ENCODE results near the gene CACNA1I. TPM values are rescaled to one million over a fixed set of nuclear protein-coding genes. Genes with fewer than 3 reads are reported as not detected.

Gene CACNA1I
- total RNA-seq, 1 experiment from 2014 or later: 0.15 TPM

GRCh38 chr22:39580795-39581194 is 10.2 kb downstream of the CACNA1I start:
- Histone ChIP-seq H4K20me1 (ENCODE audit: insufficient read depth) (no peaks in the 10 kb centered on the region), H3K9me3 (ENCODE audit: control insufficient read depth in 1 of 2, insufficient read depth in 1 of 2, low read depth in 1 of 2, low read length in 2 of 2) (no peaks in the 10 kb centered on the region), H3K9me2 (ENCODE audit: insufficient read depth) (no peaks in the 10 kb centered on the region), H3K9ac (ENCODE audit: low read length) (no peak overlapping the region), H3K4me2 (ENCODE audit: low read length) (no peak overlapping the region), H3K4me1 (ENCODE audit: control insufficient read depth in 1 of 2, insufficient read depth in 2 of 2, low read length in 2 of 2) (no peaks in the 10 kb centered on the region), H2AFZ (ENCODE audit: low read depth, low read length, poor library complexity, severe bottlenecking) (no peak overlapping the region), H3K36me3 (ENCODE audit: control insufficient read depth in 1 of 2, insufficient read depth in 2 of 2, low read length in 2 of 2) (no peaks in the 10 kb centered on the region), H3K79me2 (ENCODE audit: insufficient read depth, low read length) (no peaks in the 10 kb centered on the region), H3K4me3 (replicated peaks in 1 of 2; ENCODE audit: low read depth in 1 of 2, low read length in 2 of 2) (no peak overlapping the region), H3K27me3 (ENCODE audit: insufficient read depth, low read length) (no peaks in the 10 kb centered on the region; the same call in 1 of the 2 replicates), H3K27ac (ENCODE audit: low read depth, low read length) (no peak overlapping the region)
- no peak for TF ChIP-seq ELF1 (IDR thresholded peaks at IDR 0.05; ENCODE audit: borderline replicate concordance, low read depth)
- no peak for TF ChIP-seq ZFX (IDR thresholded peaks at IDR 0.05)
- TF ChIP-seq EGR1 (IDR thresholded peaks at IDR 0.05; ENCODE audit: low read depth): no peak
- TF ChIP-seq EZH2 (IDR thresholded peaks at IDR 0.05): no peak
- no peak for TF ChIP-seq YY1 (IDR thresholded peaks at IDR 0.05; ENCODE audit: extremely low read depth, insufficient replicate concordance, low read depth, low read length)
- TF ChIP-seq SP1 (IDR thresholded peaks at IDR 0.05; ENCODE audit: low read depth): no peak
- TF ChIP-seq, protein P1, sequence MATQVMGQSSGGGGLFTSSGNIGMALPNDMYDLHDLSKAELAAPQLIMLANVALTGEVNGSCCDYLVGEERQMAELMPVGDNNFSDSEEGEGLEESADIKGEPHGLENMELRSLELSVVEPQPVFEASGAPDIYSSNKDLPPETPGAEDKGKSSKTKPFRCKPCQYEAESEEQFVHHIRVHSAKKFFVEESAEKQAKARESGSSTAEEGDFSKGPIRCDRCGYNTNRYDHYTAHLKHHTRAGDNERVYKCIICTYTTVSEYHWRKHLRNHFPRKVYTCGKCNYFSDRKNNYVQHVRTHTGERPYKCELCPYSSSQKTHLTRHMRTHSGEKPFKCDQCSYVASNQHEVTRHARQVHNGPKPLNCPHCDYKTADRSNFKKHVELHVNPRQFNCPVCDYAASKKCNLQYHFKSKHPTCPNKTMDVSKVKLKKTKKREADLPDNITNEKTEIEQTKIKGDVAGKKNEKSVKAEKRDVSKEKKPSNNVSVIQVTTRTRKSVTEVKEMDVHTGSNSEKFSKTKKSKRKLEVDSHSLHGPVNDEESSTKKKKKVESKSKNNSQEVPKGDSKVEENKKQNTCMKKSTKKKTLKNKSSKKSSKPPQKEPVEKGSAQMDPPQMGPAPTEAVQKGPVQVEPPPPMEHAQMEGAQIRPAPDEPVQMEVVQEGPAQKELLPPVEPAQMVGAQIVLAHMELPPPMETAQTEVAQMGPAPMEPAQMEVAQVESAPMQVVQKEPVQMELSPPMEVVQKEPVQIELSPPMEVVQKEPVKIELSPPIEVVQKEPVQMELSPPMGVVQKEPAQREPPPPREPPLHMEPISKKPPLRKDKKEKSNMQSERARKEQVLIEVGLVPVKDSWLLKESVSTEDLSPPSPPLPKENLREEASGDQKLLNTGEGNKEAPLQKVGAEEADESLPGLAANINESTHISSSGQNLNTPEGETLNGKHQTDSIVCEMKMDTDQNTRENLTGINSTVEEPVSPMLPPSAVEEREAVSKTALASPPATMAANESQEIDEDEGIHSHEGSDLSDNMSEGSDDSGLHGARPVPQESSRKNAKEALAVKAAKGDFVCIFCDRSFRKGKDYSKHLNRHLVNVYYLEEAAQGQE (IDR thresholded peaks at IDR 0.05; ENCODE audit: low read depth): no peak
- TF ChIP-seq CBX3 (IDR thresholded peaks at IDR 0.05; ENCODE audit: low read depth): no peak
- no peak for TF ChIP-seq RAD21 (IDR thresholded peaks at IDR 0.05; ENCODE audit: low read depth)
- no peak for TF ChIP-seq POLR2A (IDR thresholded peaks at IDR 0.05; ENCODE audit: borderline replicate concordance, extremely low read depth, insufficient read depth, insufficient read length)
- DNase-seq (ENCODE audit: low read depth, low spot score) (no peak), ATAC-seq (no peak)
- BruUV-seq (replicated peaks): no TSS peak
- RAD21 ChIA-PET (ENCODE audit: low non-redundant PET in 1 of 2, low total read pairs in 2 of 2, uncharacterized antibody in 2 of 2, unreplicated experiment in 2 of 2): no interaction called here
- intact Hi-C loops (cut with micrococcal nuclease): no loop called here
- CTCF ChIA-PET: no interaction called here
- POLR2A ChIA-PET: no interaction called here
